RKO (cell line): ENCODE data around the gene TCERG1L.
"Not testable (repeated sequence)": the region's sequence is repeated elsewhere in the genome, so short reads cannot be mapped to it uniquely, and the experiment has no call there.

ENCODE experiments used
- DNase-seq: peaks from one replicate; pipeline ENCODE4 v3.0.0-alpha.2; 2016; ENCODE audit warnings: low spot score

The TCERG1L gene

GRCh38 chr10:131100418-131101410 lies 210.8 kb downstream of the TCERG1L start:
- not testable (repeated sequence) for DNase-seq

DNA sequence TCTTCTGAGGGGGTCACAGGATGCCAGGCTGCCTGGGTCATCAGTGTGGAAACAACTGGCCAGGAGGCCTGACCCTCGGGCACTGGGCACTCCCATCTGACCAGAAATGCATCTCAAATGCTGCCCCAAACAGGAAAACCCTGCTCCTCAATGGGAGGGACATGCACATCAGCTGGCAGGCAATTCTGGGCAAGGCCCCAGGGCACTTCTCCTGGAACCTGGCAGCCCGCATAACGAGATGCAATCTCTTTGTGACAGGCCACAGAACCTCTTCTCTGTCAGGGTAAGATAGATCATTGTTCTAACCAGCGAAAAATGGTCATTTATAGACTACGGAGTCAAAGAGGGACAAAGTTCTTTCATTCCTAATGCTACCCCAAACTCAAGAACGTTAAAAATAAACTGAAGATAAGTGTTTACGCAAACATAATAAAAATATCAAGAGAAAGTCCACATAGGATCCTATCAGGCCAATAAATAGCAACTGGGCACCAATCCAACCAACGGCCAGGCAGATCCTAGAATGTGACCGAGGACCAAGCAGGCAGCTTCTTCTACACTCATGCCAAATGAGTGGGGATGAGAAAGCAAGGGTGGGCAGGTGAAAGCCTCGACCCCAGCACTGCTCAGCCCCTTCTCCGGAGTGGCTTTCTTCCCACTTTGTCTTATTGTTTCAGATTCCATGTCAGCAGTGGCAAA lies 212.3 kb downstream of the TCERG1L start:
- no peak for DNase-seq

- no peak for DNase-seq
These were observed 213.0 kb downstream of the TCERG1L start for GRCh38 chr10:131098416-131098952.

- no peak for DNase-seq
These were observed 215.5 kb downstream of the TCERG1L start for GRCh38 chr10:131096031-131096430.

- DNase-seq: no peak
These were observed 216.3 kb downstream of the TCERG1L start for GRCh38 chr10:131095313-131095580.

DNA sequence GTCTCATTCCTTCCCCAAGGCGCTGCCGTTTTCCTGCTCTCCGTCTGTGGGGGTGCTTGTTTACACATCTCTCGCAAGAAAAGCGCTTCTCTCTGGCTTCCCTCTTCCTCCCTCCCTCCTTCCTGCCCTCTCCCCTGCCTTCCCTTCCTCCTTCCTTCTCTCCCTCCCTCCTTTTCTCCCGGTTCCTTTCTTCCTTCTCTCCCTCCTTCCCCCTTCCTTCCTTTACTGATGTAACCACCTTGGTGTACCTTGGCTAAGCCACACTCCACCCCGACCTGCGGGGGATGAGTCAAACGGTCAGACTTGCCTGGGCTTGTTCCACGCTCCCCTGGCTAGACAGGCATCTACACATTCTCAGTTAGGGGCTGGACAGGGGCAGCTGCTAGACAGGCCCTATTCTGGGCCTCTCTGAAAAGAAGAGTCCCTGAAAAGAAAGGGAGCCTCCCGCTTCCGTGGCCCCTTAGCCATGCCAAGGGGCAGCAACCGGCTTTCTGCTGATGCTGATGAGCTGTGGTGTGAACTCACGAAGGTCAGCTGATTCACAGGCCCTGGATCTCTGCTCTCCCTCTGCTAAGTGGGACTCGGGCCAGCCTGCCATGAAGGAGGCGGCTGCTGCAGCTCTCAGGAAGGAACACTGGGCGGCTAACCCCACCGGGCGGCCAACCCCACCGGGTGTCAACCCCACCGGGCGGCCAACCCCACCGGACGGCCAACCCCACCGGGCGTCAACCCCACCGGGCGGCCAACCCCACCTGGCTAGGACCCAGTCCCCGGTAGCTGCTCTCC lies 216.8 kb downstream of the TCERG1L start:
- no peak for DNase-seq

GRCh38 chr10:131093795-131094366 lies 217.6 kb downstream of the TCERG1L start:
- DNase-seq: no peak

DNA sequence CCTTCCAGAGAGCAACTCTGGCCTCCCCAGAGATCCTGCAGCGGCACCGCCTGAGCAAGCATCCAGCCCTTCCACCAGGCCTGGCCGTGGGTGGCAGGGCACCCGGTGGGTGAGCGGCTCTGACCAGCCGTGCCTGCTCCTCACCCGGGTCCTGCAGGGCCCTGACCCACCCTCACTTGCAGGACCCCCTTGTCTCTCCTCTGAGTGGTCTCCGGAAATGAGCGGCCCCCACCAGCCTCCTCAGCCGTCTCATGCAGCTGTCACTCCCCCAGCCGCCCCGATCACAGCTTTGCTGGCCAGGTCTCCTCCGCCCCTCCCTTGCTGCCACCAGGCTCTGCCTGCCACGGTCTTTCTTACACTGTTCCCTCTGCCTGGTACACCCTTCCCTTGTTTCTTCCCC lies 218.2 kb downstream of the TCERG1L start:
- DNase-seq: no peak

DNA sequence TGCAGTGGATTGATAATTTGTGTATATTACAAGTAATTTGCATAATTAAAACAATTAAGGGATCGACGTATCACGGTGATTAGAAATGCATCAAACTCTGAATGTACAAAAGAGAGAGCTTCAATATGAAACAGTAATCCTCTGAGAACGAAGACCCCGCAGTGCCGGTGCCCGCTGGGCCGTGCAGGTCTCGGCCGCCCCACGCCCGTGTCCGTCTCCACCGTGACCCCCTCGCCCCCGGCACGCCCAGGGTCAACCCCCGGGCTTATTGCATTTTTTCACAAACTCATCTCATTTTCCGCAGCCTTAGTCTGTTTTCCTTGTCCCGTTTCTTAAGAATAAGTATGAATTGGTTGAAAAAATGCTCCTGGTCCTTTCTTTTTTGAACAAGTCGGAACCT lies 218.6 kb downstream of the TCERG1L start:
- no peak for DNase-seq

- no peak for DNase-seq
These were observed 219.1 kb downstream of the TCERG1L start for GRCh38 chr10:131092386-131092785.

DNA sequence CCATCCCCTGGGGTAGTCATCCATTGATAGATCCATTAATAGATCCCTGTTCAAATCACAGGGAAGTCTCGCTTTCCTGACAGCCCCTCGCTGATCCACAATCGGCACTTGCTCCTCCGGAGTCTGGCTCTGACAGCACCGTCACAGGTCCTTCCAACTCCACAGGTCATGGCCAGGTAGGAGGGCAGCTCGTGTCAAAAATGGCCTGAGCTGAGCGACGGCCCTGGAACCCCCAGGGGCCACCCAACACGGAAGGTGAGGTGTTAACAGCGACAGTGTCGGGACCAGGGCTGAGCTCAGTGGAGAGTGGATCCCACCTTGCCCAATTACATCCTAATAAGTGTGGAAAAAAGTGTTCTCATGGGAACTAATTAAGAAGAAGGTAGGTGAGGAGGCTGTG lies 219.8 kb downstream of the TCERG1L start:
- DNase-seq: no peak

GRCh38 chr10:131090761-131091661 lies 220.5 kb downstream of the TCERG1L start:
- no peak for DNase-seq

- no peak for DNase-seq
These were observed 221.7 kb downstream of the TCERG1L start for GRCh38 chr10:131089861-131090260.

DNA sequence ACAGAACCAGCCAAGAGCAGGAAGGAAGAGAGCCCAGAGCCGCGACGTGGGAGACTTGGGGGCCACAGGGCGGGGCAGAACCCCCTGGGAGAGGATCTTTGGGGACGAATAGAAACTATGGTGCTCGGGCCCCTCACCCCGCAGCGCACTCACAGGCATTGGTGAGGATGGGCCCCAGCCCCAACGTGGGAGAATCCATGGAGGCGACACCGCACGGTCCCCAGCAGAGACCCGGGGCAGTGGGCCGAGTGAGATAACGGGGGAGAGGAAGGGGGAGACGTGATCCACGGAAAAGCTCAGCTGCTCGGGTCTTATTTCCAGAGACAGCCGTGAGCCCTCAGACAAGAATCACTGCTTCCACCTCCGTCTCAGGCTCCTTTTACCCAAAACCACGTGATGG lies 222.4 kb downstream of the TCERG1L start:
- DNase-seq: no peak

GRCh38 chr10:131088619-131089018 lies 222.9 kb downstream of the TCERG1L start:
- DNase-seq: no peak

DNA sequence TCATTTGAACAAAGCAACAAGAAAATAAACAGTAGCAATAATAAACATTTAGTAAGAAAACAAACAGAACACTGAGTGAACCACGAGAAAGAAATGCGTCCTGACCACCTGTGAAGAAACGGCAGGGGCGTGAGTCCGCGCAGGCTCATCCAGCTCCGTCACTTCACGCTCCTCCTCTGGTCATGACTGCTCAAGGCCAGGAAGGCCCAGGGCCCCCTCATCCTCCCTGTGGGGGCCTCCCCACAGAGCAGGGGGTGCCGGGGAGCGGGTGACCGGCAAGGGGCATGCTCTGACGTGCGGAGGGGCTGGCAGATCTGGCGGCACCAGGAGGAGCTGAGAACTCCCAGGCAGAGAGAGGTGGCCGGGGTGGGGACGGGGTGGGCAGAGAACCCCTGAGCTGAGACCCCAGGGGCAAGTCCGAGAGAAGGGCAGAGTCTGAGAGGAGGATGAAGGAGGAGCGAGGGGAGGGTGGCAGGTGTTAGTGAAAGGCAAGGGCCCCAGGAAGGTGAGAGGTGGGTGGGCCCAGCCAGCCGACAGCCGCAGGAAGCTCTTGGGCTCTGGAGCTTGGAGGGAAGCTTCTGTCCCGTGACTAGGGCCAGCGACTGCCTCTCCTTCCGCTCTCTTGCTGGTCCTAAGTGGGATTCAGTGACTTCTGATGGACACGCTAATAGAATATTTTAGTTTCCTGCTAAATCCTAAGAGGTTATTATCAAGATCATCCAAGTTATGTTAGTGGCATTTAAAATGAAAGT lies 223.9 kb downstream of the TCERG1L start:
- no peak for DNase-seq

GRCh38 chr10:131086511-131086910 lies 225.0 kb downstream of the TCERG1L start:
- DNase-seq: no peak

DNA sequence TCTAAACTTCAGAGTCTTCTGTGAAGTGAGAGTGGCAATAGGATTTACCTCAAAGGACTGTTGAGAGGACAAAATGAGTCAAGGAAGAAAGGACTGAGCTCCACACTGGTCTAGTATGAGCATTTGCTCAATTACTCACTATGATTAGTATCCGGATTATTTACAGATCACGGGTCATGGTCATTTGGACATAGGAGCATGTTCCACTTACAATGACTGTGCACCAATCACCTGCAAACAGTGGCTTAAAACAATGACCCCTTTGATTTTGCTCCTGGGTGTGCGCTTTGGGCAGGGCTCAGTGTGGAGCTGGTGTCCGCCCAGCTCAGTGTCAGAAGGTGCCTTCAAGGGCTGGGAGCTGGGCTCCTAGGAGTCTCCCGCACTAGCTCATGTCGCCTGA lies 225.4 kb downstream of the TCERG1L start:
- no peak for DNase-seq

- no peak for DNase-seq
These were observed 226.2 kb downstream of the TCERG1L start for GRCh38 chr10:131085091-131085860.

DNA sequence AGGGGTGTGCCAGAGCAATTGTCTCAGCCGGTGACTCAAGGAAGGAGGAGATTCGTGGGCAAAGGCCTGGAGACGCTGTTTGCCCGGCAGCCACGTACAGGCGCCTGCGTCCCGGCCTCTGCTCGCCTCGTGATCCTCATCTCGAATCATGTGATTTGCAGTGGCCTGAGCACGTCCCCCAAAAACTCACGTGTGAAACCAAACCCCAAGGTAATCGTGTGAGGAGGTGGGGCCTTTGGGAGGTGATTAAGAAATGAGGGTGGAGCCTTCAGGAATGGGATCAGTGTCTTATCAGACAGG lies 226.8 kb downstream of the TCERG1L start:
- DNase-seq: no peak
